ENCODE measurements around the gene USB1. TPM values are rescaled to one million over a fixed set of nuclear protein-coding genes. Genes with fewer than 3 reads are reported as not detected.

USB1 gene
- total and polyA plus RNA-seq, 2 donors (not counting 1 experiment from before 2014, with no cell fraction given): 18.8 to 32.7 TPM

- Histone ChIP-seq H3K27me3 (ENCODE audit: control insufficient read depth, insufficient read depth, low read length) (no peaks in the 10 kb centered on the region), H3K79me2 (ENCODE audit: control insufficient read depth, insufficient read depth, low read length) (no peaks in the 10 kb centered on the region), H4K20me1 (ENCODE audit: control insufficient read depth, extremely low read depth, insufficient read depth, low read length) (no peaks in the 10 kb centered on the region), H2AFZ (ENCODE audit: low read length) (no peak overlapping the region), H3K27ac (ENCODE audit: insufficient read depth, low read length) (no peak overlapping the region), H3K4me2 (ENCODE audit: extremely low read depth, insufficient read depth, low read length) (no peak overlapping the region), H3K36me3 (ENCODE audit: control insufficient read depth, insufficient read depth, low read length) (peaks cover 10% of the 10 kb centered on the region), H3K9ac (ENCODE audit: insufficient read depth, low read length) (no peak overlapping the region), H3K4me3 (replicated peaks in 1 of 4; ENCODE audit: control extremely low read depth in 1 of 4, insufficient read depth in 1 of 4, low read depth in 3 of 4, low read length in 4 of 4) (no peak overlapping the region), H3K9me3 (ENCODE audit: control insufficient read depth, insufficient read depth, low read depth, low read length) (no peaks in the 10 kb centered on the region), H3K4me1 (ENCODE audit: control insufficient read depth, extremely low read depth, insufficient read depth, low read length) (no peaks in the 10 kb centered on the region)
- no peak for DNase-seq (ENCODE audit: low read depth in 2 of 2)
- TF ChIP-seq, protein P1, sequence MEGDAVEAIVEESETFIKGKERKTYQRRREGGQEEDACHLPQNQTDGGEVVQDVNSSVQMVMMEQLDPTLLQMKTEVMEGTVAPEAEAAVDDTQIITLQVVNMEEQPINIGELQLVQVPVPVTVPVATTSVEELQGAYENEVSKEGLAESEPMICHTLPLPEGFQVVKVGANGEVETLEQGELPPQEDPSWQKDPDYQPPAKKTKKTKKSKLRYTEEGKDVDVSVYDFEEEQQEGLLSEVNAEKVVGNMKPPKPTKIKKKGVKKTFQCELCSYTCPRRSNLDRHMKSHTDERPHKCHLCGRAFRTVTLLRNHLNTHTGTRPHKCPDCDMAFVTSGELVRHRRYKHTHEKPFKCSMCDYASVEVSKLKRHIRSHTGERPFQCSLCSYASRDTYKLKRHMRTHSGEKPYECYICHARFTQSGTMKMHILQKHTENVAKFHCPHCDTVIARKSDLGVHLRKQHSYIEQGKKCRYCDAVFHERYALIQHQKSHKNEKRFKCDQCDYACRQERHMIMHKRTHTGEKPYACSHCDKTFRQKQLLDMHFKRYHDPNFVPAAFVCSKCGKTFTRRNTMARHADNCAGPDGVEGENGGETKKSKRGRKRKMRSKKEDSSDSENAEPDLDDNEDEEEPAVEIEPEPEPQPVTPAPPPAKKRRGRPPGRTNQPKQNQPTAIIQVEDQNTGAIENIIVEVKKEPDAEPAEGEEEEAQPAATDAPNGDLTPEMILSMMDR (conservative IDR thresholded peaks at IDR 0.05 in 1 of 2, IDR thresholded peaks at IDR 0.05 in 1 of 2; ENCODE audit: low read depth in 1 of 2, low read length in 2 of 2): no peak
- no peak for TF ChIP-seq EZH2 (IDR thresholded peaks at IDR 0.05; ENCODE audit: low read length, missing control alignments)
Observed at GRCh38 chr16:57992084-57992483, 9.1 kb upstream of the USB1 start.

DNA sequence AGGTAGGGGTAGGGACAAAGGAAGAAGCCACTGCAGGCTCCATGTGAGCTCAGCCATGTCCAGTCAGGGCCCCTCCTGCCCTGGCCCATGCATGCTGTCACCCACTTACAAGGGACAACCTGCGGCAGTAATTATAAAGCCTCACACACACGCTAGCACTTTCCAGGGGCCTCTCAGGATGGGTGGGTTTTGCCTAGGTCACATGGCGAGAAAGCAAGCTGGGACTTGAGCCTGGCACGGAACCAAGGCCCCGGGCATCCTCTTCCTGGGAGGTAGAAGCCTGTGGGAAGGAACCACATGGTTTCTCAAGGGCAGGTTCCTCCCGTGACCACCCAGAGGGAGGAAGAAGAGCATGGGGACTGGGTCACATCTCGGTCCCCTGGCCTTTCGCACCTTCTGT lies 7.8 kb upstream of the USB1 start:
- H3K36me3 ChIP-seq (ENCODE audit: control insufficient read depth, insufficient read depth, low read length): peaks cover 16% of the 10 kb centered on the region
- no peaks in the 10 kb centered on the region for H3K9me3 ChIP-seq (ENCODE audit: control insufficient read depth, insufficient read depth, low read depth, low read length)
- no peaks in the 10 kb centered on the region for H3K27me3 ChIP-seq (ENCODE audit: control insufficient read depth, insufficient read depth, low read length)
- H3K27ac ChIP-seq (ENCODE audit: insufficient read depth, low read length): no peak overlapping the region
- no peaks in the 10 kb centered on the region for H4K20me1 ChIP-seq (ENCODE audit: control insufficient read depth, extremely low read depth, insufficient read depth, low read length)
- no peak for TF ChIP-seq EZH2 (IDR thresholded peaks at IDR 0.05; ENCODE audit: low read length, missing control alignments)
- TF ChIP-seq, protein P1 (conservative IDR thresholded peaks at IDR 0.05 in 1 of 2, IDR thresholded peaks at IDR 0.05 in 1 of 2; ENCODE audit: low read depth in 1 of 2, low read length in 2 of 2): no peak
- no peak overlapping the region for H3K9ac ChIP-seq (ENCODE audit: insufficient read depth, low read length)
- no peak overlapping the region for H2AFZ ChIP-seq (ENCODE audit: low read length)
- no peak overlapping the region for H3K4me2 ChIP-seq (ENCODE audit: extremely low read depth, insufficient read depth, low read length)
- no peak overlapping the region for H3K4me3 ChIP-seq (replicated peaks in 1 of 4; ENCODE audit: control extremely low read depth in 1 of 4, insufficient read depth in 1 of 4, low read depth in 3 of 4, low read length in 4 of 4)
- no peaks in the 10 kb centered on the region for H3K79me2 ChIP-seq (ENCODE audit: control insufficient read depth, insufficient read depth, low read length)
- no peak for DNase-seq (ENCODE audit: low read depth in 2 of 2)
- H3K4me1 ChIP-seq (ENCODE audit: control insufficient read depth, extremely low read depth, insufficient read depth, low read length): no peaks in the 10 kb centered on the region

DNA sequence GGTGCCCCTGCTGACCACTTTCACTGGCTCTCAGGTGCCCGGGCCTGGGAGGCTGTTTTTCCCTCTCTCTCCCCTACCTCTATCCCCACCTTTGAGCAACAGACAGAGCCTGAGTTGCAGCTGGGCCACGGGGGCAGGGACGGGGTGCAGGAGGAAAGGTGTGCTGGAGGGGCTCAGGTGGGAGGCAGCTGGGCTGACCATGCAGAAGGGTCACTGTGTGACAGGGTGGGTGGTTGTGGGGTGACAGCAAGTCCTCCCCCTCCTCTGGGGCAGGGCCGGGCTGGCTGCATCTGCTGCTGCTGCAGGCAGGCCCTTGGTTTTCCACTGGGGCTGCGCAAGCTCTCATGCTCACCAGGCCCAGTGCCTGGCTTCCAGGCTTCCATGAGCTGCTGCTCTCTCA lies 7.3 kb upstream of the USB1 start:
- H3K4me2 ChIP-seq (ENCODE audit: extremely low read depth, insufficient read depth, low read length): no peak overlapping the region
- no peak overlapping the region for H2AFZ ChIP-seq (ENCODE audit: low read length)
- H3K4me1 ChIP-seq (ENCODE audit: control insufficient read depth, extremely low read depth, insufficient read depth, low read length): no peaks in the 10 kb centered on the region
- H3K9ac ChIP-seq (ENCODE audit: insufficient read depth, low read length): no peak overlapping the region
- no peaks in the 10 kb centered on the region for H3K9me3 ChIP-seq (ENCODE audit: control insufficient read depth, insufficient read depth, low read depth, low read length)
- no peaks in the 10 kb centered on the region for H3K27me3 ChIP-seq (ENCODE audit: control insufficient read depth, insufficient read depth, low read length)
- no peak overlapping the region for H3K27ac ChIP-seq (ENCODE audit: insufficient read depth, low read length)
- no peaks in the 10 kb centered on the region for H3K79me2 ChIP-seq (ENCODE audit: control insufficient read depth, insufficient read depth, low read length)
- TF ChIP-seq, protein P1 (conservative IDR thresholded peaks at IDR 0.05 in 1 of 2, IDR thresholded peaks at IDR 0.05 in 1 of 2; ENCODE audit: low read depth in 1 of 2, low read length in 2 of 2): no peak
- TF ChIP-seq EZH2 (IDR thresholded peaks at IDR 0.05; ENCODE audit: low read length, missing control alignments): no peak
- no peak overlapping the region for H3K4me3 ChIP-seq (replicated peaks in 1 of 4; ENCODE audit: control extremely low read depth in 1 of 4, insufficient read depth in 1 of 4, low read depth in 3 of 4, low read length in 4 of 4)
- DNase-seq (ENCODE audit: low read depth in 2 of 2): no peak
- H4K20me1 ChIP-seq (ENCODE audit: control insufficient read depth, extremely low read depth, insufficient read depth, low read length): no peaks in the 10 kb centered on the region
- H3K36me3 ChIP-seq (ENCODE audit: control insufficient read depth, insufficient read depth, low read length): peaks cover 16% of the 10 kb centered on the region
